HG02938 (cell line): ENCODE results near the gene KAZN.
"Not testable (repeated sequence)": the region's sequence is repeated elsewhere in the genome, so short reads cannot be mapped to it uniquely, and the experiment has no call there.

Experiments used
- ATAC-seq: cut with Tn5 transposase; IDR thresholded peaks from one replicate; pipeline ENCODE4 v1.9.1; 2021; ENCODE audit warnings: mild to moderate bottlenecking, moderate library complexity; ENCODE audit not compliant: unreplicated experiment

The KAZN gene

DNA sequence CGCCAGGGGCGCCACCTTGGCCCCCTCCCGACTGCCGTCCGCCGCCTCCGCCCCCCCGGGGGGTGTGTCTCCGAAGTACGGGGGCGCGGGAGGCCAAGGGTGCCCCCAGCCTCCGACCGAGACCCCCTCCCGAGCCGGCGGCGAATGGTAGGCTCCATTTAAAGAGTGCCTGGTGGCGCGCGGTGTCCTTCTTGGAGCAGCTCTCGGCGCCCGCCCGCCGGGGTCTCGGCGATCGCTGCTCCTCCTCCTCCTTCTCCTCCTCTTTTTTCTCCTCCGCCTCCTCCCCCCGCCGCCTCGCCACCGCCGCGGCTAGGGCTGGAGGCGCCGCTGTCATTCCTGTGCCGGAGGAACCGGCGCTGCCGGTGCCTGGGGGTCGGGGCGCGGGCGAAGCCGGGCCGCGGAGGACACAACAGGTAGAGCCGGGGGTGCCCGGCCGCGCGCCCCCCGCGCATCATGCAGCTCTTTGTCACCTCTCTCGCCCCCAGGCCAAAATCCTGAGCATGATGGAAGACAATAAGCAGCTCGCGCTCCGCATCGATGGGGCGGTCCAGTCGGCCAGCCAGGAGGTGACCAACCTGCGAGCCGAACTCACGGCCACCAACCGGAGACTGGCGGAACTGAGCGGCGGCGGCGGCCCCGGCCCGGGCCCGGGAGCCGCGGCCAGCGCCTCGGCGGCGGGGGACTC is at the start of gene KAZN:
KAZN (plus strand) TSS at position 188 of the 685 bp plus-strand sequence.
- ATAC-seq: no peak

DNA sequence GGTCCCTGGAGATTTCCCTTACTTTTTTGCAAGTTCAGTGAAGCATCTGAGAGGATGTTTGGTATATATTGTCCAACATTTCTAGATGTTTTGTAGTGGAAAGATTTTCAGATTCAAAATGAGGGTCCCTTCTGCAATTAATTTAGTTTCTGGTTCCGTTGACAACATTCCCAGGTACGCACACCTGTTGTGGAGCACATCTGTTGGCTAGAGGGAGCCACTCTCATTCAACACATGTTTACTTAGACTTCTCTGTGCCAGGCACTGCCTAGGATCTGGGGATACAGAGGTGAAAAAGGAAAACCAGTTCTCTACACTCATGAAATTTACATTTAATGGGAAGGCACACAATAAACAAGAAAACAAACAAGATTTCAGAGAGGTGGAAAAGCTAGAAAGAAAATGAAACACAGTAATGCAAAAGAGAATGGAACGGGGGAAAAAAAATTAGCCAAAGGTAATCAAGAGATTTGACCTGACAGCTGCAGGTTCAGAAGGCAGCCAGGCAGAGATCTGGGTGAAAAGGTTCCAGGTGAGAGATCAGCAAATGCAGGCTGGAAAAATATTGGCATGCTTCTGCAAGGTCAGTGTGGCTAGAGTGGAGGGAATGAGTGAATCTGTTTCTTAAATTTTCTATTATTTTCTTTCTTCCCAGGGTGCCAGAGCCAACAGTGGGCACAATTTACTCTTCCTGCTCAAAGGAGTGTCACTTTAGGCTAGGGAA is 48.4 kb upstream of the KAZN start:
- no peak for ATAC-seq

DNA sequence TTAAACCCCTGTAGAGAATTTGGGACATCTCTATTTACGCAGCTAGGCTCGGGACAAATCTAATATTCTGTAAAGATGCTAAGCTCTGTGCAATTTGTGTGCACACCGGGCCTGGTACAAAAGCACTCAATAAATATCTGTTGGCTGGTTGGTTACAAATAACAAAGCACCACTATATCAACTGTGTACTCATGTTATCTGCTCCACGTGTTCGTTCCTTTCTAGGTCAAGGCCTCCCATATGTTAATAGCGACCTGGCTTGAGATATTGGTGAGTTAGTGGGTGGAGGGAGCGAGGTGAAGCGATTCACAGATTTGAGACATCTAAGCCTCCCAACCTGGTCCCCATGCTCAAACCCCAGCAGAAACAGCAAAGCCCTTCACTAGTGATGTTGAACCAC is 47.1 kb upstream of the KAZN start:
- ATAC-seq: no peak

DNA sequence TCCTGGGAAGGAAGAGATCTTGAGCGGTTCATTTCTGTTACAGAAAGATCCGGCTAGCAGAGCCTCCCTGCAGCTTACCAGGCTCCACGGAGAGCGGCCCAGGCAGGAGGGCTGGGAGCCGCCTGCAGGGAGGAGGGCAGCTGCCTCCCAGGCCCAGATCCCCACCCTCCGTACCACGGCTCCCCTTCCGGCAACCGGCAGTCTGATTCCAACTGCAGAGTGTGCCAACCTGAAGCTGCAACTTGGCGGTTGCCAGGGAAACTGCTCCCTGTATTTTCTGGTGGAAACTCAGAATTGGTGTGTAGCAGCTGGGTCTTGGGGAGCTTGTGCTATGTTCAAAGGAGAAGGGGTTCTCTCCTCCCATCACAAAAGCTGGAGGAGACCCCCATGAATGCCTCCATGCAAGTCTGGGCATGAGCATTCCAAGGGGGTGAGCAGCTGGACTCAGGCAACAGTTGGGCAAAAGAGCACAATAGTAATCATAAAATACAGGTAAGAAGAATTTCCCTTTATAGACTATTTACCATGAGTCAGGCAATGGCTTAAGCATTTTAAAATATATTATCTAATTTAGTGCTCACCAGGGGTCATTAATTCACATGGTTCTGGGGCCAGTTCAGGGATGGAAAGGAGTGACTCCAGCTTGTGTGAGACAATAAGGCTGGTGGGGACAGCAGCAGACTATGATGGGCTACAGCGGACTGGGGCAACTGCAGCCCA is 46.1 kb upstream of the KAZN start:
- ATAC-seq: no peak

DNA sequence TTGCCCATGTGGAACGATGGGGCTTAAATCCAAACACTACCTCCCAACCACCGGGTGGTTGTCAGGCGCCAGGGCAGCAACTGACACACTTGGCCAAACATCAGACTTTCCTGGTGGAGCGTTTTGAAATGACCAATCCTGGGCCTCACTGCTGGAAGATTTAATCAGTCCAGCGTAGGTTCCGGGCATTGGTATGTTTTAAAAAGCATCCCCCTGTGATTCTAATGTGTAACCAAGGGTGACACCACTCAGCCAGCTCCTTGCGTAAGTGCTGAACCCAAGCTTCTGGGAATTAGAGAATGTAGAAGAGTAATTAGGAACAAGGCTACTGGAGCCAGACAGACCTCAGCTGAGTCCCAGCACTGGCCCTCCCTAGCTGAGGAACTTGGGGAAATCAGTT is 44.8 kb upstream of the KAZN start:
- ATAC-seq: no peak

DNA sequence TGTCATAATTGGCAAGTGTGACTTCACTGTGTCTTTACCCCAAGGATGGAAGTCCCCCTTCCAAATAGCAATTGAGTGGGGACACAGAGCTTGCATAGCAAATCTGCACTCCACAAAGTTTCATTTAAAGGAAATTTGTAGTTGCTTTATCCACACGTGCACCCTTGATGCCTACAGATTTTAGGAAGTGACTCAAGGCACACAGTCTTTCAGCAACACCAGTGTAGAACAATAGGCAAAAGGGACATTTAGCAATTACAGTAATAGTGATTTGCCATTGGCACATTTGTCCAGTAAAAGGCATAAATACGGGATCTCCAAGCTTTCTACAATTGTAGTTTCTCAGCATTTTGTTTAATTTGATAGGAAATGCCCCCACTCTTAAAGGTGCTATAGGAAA is 43.4 kb upstream of the KAZN start:
- no peak for ATAC-seq

DNA sequence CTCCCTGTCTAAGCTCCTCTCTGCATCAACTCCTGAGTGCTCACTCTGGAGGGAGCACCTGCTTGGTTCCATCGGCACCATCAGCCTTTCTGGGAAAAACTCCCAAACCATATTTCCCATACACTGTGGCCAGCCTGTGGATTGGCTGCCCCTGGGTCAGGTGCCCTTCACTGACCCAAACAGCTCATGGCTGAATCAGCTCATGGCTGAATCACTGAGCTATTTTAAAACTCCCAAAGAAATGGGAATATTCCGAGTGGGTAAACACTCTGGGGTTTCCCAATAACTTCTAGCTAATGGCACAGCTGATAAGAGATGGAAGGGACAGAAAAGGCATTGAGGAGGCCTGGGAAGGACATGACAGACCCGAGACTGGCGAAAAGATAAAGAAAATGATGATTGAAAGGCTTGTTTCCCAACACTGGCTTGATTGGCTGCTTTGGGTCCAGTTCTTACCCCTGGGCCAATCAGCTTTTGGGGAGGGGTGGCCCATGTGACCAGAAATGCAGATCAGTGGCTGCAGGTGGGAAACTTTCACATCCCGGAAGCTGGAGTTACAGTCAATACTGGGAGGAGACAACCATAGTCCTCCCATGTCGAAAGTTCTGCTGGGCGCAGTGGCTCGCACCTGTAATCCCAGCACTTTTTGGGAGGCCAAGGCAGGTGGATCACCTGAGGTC is 37.3 kb upstream of the KAZN start:
- no peak for ATAC-seq

DNA sequence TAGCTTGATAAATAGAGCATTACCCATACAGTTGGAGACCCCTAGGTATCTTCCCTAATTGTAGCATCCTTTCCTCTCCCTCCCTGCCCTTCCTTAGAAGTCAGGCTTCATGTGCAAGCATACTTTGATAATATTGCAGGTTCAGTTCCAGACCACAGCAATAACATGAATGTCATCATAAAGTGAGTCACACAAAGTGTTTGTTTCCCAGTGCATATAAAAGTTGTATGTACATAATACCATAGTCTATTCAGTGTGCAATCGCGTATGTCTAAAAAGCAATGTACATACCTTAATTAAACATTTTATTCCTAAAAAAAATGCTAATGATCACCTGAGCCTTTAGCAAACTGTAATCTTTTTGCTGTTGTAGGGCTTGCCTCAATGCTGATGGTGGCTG is 33.4 kb upstream of the KAZN start:
- no peak for ATAC-seq

DNA sequence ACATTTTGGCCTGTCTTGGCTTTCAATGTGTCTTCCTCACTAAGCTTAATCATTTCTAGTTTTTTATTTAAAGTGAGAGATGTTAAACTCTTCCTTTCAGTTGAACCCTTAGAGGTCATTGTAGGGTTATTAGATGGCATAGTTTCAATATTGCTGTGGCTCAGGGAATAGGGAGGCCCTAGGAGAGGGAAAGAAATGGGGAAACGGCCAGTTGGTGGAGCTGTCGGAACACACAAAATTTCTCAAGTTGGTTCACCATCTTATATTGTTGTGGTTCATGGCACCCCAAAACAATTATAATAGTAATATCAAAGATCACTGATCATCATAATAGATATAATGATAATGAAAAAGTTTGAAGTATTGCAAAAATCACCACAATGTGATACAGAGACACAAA is 31.4 kb upstream of the KAZN start:
- no peak for ATAC-seq

DNA sequence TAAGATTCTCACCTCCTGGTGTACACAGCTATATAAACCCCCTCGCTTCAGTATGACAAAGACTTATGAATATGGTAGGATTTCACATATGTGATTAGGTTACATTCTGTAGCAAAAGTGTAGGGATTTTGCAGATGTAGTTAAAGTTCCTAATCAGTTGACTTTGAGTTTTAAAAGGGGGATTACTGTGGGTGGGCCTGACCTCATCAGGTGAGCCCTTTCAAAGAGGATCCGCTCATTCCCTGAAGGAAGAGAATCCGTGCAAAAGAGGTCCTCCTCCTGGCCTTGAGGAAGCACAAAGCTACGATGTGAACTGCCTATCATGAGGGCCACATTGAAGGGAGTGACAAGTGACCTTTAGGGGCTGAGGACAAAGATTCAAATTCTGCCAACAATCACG is 30.6 kb upstream of the KAZN start:
- no peak for ATAC-seq

DNA sequence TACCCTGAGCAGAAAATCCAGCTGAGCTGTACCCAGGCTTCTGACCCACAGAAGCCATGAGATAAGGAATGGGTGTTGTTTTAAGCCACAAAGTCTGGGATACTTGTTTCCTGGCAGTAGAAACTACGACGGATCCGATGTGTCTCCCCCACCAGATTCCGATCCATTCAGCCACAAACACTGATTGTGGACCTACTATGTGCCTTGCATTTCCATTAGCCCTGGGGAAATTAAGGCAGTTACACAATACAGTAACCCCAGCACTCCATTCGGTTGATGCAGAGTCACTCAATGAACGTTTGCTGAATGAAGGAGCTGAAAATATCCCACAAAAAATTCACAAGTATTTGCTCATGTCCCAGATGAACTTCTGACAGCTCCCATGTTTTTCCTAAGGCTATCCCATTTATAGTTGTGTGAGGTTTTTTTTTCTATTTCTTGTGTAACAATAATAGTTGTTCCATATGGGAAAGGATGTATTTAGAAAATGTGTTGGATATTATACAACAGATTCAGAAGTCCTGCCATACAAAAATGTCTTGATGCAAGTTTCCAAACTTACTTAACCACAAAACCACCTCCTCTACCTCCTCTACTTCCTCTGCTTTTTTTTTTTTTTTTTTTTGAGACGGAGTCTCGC is 29.6 kb upstream of the KAZN start:
- no peak for ATAC-seq

DNA sequence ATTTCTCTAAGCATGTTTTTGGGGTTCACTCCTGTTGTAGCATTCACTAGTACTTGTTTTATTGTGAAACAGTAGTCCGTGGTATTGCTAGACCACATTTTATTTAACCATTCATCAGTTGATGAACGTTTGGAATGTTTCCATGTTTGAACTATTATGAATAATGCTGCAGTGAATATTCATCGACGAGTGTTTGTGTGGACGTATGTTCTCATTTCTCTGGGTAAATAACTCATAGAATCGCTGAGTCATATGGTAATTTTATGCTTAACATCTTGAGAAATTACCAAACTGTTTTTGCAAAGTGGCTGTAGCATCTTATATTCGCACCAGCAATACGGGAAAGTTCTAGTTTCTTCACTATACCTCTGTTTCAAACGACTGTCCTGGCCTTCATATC is 28.0 kb upstream of the KAZN start:
- no peak for ATAC-seq

DNA sequence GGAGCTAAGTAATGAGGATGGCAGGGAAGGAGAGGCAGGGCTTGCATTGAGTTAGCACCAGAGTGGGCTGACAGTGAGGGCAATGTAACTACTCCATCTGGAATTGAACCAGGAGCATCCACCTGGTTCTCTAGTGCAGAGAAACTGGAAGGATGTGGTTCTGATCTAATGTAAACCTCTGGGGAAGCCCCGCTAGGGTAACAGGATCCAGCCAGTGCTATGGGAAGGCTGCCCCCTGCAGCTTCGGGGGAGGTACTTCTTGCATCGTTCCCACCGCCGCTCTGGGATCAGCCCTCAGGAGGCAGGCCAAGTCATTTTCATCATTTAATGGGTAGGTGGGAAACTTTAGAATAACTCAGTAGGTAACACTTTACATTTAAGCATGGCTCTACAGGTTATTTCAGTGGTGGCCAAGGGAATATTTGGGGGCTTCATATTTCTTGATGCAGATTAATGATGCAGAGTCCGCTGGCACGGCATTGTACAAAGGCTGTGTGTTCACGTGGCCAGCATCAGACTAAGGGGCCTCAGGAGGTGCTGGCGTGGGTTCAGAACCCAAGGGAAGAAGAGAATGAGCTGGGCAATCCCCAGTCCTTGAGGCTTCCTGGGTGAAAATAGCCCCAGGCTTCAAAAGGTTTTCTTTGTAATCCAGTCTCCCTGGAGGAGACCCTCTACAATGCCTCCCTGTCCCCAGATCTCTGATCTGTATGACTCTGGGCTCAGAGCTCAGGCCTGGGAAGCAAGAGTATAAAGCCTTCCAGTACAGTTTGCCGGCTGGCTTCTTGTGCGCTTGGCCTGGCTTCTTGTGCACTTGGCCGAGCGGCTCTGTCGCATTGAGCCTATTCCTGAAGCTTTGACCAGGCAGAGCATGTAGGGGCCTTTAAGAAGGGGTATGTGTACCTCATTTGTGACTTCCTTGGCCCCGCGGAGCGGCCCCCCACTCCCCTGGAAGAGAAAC is 26.4 kb upstream of the KAZN start:
- ATAC-seq: no peak

DNA sequence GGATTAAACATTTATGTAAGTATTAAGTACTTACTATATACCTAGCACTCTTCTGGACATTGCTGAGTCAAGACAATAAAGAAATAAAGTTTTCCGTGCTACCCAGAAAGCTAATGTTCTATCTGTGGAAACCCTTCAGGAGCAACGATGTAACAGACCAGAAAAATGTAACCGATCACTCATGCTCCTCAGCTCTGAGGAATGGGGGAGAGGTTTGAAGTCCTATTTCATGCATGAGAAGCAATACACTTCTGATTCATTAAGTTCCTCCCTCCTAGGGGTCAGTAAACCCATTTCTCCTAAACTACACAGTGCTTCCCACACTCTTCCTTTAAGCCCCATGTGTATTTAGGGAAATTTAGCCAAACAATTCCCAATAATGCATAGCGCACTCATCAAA is 25.6 kb upstream of the KAZN start:
- ATAC-seq: no peak

DNA sequence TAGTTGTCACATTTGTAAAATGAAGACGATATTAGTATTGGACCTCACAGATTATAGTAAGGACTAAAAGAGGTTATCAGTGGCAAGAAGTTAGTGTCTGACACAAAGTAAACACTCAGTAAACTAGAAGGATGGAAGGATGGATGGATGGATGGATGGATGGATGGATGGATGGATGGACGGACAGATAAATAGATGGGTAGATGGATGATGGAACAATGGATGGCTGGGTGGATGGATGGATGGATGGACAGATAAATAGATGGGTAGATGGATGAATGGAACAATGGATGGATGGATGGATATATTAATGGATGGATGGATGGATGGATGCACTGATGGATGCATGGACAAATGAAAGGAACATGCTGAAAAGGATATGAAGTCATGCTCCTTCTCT is 22.3 kb upstream of the KAZN start:
- ATAC-seq: no peak

DNA sequence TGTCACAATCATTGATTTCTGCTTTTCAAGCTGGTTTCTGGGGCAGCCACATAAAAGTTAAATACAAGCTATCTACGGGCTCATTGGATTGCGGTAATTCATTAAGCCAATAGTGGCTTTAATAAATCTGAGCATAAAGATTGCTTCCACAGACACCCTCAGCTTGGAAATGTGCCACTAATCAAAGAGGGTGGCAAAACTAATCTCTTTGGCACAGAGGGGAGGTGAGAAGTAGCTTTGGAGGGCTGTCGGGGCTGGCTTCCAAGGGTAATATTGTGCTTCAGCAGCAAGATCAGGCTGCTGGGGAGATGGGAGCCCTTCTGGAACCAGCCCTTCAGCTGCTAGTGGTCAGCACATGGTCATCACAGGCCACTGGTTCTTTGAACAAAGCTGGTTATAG is 21.2 kb upstream of the KAZN start:
- no peak for ATAC-seq

DNA sequence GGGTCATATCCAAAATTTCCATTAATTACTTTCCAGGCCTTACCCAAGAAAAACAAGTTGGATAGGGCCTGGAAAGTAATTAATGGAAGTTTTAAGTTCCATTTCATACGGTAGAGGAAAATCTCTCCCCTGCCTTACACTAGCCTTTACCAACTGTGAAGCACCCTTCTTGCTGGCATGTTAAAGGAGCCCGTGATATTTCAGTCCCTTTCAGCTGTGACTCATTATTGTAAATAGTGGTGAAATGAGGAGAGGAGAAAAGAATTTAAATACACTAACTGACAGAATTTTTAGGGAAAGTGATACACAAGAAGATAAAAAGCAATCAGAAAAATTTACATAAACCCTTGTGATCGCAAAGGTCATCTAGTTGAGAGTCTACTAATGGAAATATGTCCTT is 20.3 kb upstream of the KAZN start:
- ATAC-seq: no peak

DNA sequence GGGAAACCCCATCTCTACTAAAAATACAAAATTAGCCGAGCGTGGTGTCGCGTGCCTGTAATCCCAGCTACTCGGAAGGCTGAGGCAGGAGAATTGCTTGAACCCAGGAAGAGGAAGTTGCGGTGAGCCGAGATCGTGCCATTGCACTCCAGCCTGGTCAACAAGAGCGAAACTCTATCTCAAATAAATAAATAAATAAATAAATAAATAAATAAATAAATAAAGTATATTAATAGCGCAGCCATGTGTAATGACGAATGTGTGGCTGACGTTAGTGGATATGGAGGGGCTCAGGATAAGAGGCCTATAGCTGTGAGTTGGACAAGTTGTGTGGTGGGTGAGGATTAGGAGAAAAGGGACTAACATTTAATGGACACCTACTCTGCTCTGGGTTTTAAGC is 18.2 kb upstream of the KAZN start:
- not testable (repeated sequence) for ATAC-seq

DNA sequence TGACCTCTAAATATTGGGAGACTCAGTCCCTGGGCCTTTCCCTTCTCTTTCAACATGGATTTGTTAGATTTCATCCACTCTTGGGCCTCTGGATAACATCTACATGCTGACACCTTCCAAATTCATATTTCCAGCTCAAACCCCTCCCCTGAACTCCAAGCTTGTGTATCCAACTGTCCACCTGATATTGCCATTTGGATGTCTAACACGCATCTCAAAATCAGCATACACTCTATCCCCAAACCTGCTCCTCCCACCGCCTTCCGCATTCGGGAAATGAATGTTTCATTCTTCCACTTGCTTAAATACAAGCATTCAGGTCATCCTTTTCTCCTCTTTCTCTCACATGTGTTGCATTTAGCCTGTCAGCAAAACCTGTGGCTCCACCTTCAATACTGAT is 17.5 kb upstream of the KAZN start:
- no peak for ATAC-seq

DNA sequence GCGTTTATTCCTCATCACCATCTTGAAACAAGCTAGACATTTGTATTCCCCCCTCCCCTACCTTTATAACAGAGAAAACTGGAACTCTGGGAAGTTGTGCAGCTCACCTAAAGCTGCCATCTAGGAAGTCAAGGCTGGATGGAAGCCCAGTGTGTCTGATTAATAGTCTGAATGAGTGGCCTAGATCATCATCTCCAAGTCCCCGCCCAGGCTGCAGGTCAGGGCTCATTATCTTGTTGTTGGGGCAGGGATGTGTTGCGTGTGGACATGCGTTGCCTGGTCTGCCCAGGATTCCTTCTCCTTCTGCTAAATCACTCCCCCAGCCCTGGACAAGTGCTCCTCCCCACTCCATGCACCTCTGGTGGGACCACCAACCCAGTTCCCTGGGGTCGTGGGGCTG is 14.7 kb upstream of the KAZN start:
- ATAC-seq: no peak
